Motor neuron (in vitro differentiated cells): ENCODE data around the gene GLI3. TPM values are rescaled to one million over a fixed set of nuclear protein-coding genes. Genes with fewer than 3 reads are reported as not detected.

ENCODE experiments used
- ATAC-seq, 8 experiments: fragments of 200-7000 bp; cut with Tn5 transposase; replicated peaks in 6 of 8; 2 replicates each; pipeline ENCODE4 v1.8.0; 2021; ENCODE audit warnings: mild to moderate bottlenecking in 8 of 8, moderate library complexity in 8 of 8
- H3K27ac ChIP-seq, 2 donors: fragments of 250-450 bp; sonication (Bioruptor Pico); 2 replicates each; pipeline ENCODE4 v1.9.0; 2021; ENCODE audit warnings: antibody characterized with exemption in 2 of 2, mild to moderate bottlenecking in 2 of 2, moderate library complexity in 1 of 2
- H3K4me1 ChIP-seq, 2 donors: fragments of 250-450 bp; sonication (Bioruptor Pico); replicated peaks in 1 of 2; 2 replicates each; pipeline ENCODE4 v1.6.1; 2021; ENCODE audit warnings: antibody characterized with exemption in 2 of 2, mild to moderate bottlenecking in 2 of 2, moderate library complexity in 1 of 2
- H3K4me3 ChIP-seq, 5 donors: fragments of 250-450 bp; sonication (Bioruptor Pico); 2 replicates each; pipeline ENCODE4 v1.9.0; 2021; ENCODE audit warnings: antibody characterized with exemption in 5 of 5, mild to moderate bottlenecking in 5 of 5, moderate library complexity in 4 of 5
- WGBS, 10 experiments: fragments of 450-650 bp; shearing (Covaris generic); methylation state at CpG; one replicate each; pipeline ENCODE4 v1.0.0; 2022; 5-methylcytosine and 5-hydroxymethylcytosine counted together
- in situ Hi-C, 9 experiments: fragments of 400-800 bp; cut with MboI; loops; one replicate each; pipeline ENCODE4 v1.15.0; 2021; ENCODE audit warnings: low sequenced_read_pairs in 9 of 9, low pct_unique_long_range_greater_than_20kb in 2 of 9; ENCODE audit not compliant: unreplicated experiment in 9 of 9
- total RNA-seq, 8 experiments: library from RNA; unstranded; fragments of 300-600 nt; gene quantifications; 2 replicates each; pipeline versions ENCODE4 v1.2.3 to v1.2.4, GENCODE V29; 2022

GLI3 gene
- total RNA-seq, 8 experiments from 2014 or later = 0.38 to 14.2 (median 4.7) TPM

DNA sequence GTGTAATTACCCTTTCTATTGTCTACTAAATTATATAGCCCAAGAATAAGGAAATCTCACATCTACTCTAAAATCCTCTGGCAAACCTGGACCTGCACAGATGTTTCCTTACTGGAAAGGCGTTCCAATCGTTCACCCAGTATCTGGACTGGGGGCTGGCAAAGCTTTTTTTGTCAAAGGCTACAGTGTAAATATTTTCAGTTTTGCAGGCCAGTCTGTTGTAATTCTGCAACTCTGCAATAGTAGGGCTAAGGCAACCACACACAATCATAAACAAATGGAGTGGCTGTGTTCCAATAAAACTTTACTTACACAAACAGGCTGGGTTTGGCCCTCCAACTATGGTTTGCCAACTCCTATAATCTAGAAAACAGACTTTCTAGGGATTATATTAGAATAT, 56.2 kb downstream of the GLI3 start:
- in situ Hi-C loops = no loop called here
- no peak for ATAC-seq
- 83 to 100% (median 95%) methylated on average over 1 to 2 of the region's 2 CpGs; no CpG with 5 or more reads in 6 of the 10 experiments for WGBS, 10 experiments
- Histone ChIP-seq H3K4me1 (no peaks in the 10 kb centered on the region), H3K27ac (no peak overlapping the region), H3K4me3 (no peak overlapping the region)

DNA sequence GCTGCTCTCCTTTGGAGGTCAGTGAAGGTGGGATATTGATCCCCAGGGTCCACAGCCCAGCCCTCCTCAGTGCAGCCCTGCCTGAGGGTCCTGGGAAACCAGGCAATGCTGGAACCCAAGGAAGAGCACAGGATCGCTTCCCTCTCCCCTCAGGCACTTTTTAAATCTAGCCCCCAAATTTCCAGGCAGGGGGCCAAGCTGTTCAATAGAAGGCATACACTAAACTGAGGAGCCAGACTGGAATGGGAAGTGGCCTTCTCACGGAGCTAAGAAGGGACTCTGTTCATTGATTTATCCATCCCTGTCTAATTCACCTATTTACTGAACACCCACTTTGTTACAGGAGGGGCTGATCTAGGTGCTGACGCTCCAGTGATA, 60.3 kb downstream of the GLI3 start:
- ATAC-seq = peak in 1 of 8 experiments; percentile 17
- H3K27ac ChIP-seq = no peak overlapping the region
- in situ Hi-C loops = no loop called here
- 79 to 100% methylated on average over 1 to 2 of the region's 3 CpGs; no CpG with 5 or more reads in 8 of the 10 experiments for WGBS, 10 experiments
- H3K4me3 ChIP-seq = no peak overlapping the region
- H3K4me1 ChIP-seq = peaks cover 5 to 15% of the 10 kb centered on the region in 2 donors

DNA sequence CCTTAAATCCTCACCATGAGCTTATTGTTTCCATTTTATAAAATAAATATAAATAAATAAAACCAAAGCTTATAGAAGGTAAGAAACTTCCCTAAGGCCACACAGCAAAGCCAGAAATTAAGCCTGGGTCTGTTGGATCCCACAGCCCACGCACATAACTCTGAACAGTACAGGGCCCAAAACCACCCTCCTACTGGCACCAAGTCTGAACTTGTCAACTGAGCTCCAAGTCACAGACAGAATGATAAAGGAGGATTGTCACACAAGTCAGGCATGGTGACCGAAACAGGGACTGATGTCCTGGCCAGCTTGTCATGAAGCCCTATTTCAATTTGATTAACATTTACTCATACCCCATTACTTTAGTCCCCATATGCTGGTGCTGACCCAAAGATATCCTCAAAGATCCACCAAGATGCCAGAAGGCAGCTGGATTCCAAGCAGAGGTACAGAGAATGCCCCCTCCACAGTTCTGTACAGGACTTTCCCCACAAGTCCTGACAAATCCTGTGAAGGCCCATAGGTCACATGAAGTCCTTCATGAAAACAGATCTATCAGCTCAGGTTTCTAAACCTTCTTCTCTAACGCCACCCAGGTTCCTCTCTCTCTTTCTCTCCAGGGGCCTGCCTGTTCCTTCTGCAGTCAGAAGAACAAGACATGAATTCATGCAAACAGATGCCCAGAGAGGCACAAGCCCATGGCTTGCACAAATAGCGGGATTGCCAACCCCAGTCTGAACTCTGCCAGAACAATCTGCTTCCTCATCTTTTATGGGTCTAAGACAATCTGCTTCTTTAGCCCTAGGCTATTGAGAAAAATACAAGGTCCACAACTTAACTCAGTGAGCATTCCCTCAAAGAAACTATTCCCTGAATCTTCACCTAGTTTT, 60.9 kb downstream of the GLI3 start:
- Histone ChIP-seq H3K27ac (no peak overlapping the region), H3K4me3 (no peak overlapping the region), H3K4me1 (peaks cover 5 to 15% of the 10 kb centered on the region in 2 donors)
- 60 to 100% (median 95%) methylated on average over 1 to 4 of the region's 4 CpGs; no CpG with 5 or more reads in 2 of the 10 experiments for WGBS, 10 experiments
- in situ Hi-C loops = no loop called here
- ATAC-seq = peak in 3 of 8 experiments; percentile 63 to 97 (median 72)

DNA sequence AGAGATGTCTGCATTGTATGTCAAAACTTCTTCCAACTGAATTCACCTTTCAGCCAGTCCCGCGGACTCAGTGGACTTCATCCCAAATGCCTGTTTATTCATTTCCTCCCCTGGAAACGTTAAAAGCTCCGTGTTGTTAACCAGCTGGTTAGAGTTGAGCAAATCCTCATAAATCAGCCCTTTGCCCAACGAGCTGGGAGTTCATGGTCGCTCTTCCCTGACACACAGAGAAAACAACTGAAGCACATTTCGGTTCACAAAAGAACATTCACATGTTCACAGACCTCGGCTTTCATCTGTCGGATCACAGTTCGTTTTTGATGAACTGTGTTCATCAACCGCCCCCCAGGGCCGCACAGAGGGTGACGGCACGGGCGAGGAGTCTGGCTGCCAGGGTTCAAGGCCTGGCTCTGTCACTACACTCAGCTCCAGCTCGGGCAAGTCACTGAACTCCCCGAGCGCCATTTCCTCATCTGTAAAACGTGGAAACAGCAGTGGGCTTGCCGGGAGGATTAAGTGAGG, 62.6 kb downstream of the GLI3 start:
- Histone ChIP-seq H3K4me1 (peaks cover 5 to 15% of the 10 kb centered on the region in 2 donors), H3K27ac (no peak overlapping the region), H3K4me3 (peak overlapping the region in 2 of 5 donors; percentile 5)
- ATAC-seq = peak in 5 of 8 experiments; percentile 91 to 95 (median 94)
- in situ Hi-C loops = no loop called here
- 4 to 74% (median 15%) methylated on average over 1 to 16 of the region's 20 CpGs; no CpG with 5 or more reads in 1 of the 10 experiments for WGBS, 10 experiments

DNA sequence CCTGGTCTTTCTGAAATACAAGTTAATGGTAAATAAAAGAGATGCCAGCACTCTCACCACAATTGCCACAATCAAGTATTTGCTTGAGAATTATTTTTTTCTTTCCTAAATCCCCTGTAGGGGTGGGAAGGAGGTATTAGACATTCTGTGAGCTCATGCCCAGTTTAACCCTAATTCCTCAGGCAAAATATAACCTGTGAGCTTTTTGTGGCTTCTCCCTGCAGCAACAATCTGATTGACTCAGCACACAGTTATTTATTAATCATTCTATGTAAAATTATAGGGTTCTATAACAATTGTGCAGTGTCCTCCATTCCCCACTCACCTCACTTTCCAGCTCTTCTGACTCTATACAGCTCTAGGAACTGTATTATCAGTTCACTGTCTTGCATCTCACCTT, 66.3 kb downstream of the GLI3 start:
- no peak overlapping the region for H3K4me3 ChIP-seq
- H3K4me1 ChIP-seq = peaks cover 5 to 15% of the 10 kb centered on the region in 2 donors
- in situ Hi-C loops = no loop called here
- no peak overlapping the region for H3K27ac ChIP-seq
- no peak for ATAC-seq

DNA sequence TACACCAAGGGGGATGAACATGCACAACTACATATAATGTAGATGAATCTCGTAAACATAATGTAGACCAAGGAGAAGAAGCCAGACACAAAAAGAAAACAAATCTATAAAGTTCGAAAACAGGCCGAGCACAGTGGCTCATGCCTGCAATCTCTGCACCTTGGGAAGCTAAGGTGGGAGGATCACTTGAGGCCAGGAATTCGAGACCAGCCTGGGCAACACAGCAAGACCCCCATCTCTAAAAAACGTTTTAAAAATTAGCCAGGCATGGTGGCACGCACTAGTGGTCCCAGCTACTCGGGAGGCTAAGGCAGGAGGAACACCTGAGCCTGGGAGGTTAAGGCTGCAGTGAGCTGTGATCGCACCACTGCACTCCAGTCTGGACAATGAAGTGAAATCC, 68.5 kb downstream of the GLI3 start:
- Histone ChIP-seq H3K27ac (no peak overlapping the region), H3K4me1 (peaks cover 0 to under 1% of the 10 kb centered on the region in 2 donors), H3K4me3 (no peak overlapping the region)
- in situ Hi-C loops = no loop called here
- no peak for ATAC-seq
- WGBS, 10 experiments = 80 to 100% (median 97%) methylated on average over 1 to 7 of the region's 8 CpGs; no CpG with 5 or more reads in 1 of the 10 experiments

DNA sequence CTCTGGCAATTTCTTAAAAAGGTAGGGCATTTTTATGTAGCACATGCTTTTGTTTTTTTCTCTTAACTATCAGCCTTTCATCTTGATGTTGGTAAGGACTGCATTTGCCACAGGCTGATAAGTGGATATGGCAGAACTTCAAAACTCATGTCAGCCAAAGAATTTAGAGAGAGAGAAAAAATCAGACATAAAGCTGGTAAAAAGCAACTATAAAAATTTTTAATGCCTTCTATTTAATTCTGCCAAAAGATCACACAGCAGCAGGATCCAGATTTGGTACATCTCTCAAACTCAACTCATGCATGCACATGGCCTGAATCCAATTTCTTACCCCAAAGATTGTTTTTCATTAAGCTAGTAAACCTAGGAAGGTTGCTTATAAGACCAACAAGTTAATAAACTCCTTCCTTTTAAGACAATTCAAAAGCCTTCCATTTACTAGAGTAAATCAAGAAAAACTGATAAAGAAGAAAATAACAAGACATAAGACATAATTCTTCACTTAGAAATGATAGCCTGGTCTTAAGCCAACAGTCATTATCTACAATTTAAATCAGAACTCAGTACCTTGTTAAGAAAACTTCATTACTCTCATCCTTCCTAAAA, 69.3 kb downstream of the GLI3 start:
- no peak for ATAC-seq
- H3K4me1 ChIP-seq = no peaks in the 10 kb centered on the region
- no peak overlapping the region for H3K4me3 ChIP-seq
- in situ Hi-C loops = no loop called here
- H3K27ac ChIP-seq = no peak overlapping the region

DNA sequence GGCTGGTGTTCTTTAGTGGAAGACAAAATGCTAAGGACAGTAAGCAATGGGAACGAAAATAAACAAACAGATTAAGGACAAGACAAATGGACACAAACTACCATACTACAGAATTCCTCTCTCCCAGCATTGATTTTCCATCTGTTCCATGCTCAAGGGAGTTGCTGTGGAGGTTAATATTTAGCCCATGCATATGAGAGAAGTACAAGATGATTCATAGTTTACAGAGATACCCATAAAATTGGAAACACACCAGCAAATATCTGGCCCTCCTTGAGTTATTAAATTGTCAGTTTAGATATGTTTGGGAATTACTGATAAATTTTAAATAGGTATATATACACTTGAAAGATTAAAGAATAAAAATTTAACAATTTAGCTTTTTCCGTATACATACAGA, 69.8 kb downstream of the GLI3 start:
- H3K4me3 ChIP-seq = no peak overlapping the region
- in situ Hi-C loops = no loop called here
- 68 to 100% (median 93%) methylated on average over 1 to 2 of the region's 2 CpGs; no CpG with 5 or more reads in 1 of the 10 experiments for WGBS, 10 experiments
- peak in 1 of 8 experiments; percentile 41 for ATAC-seq
- no peak overlapping the region for H3K27ac ChIP-seq
- H3K4me1 ChIP-seq = no peaks in the 10 kb centered on the region

DNA sequence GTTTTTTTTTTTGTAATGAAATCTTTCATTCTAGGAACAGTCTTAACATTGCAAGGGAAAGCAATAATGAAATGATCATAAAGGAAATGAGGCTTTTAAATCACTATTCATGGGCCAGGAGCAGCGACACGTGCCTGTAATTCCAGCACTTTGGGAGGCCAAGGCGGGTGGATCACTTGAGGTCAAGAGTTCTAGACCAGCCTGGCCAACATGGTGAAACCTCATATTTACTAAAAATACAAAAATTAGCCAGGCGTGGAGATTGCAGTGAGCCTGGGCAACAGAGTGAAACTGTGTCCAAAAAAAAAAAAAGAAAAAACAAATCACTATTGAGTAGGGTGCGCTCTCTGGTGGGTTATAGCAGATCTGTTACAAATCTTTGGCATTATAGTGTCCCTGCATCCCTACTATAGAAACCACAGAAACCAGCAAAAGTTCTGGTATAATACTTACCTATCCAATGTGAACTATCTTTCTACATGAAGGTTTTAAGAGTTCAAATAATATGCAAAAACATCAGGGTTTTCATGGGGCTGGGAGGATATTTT, 72.1 kb downstream of the GLI3 start:
- 74 to 100% (median 93%) methylated on average over 1 to 5 of the region's 5 CpGs for WGBS, 10 experiments
- H3K4me1 ChIP-seq = no peaks in the 10 kb centered on the region
- no peak for ATAC-seq
- in situ Hi-C loops = no loop called here
- H3K4me3 ChIP-seq = no peak overlapping the region
- H3K27ac ChIP-seq = no peak overlapping the region

DNA sequence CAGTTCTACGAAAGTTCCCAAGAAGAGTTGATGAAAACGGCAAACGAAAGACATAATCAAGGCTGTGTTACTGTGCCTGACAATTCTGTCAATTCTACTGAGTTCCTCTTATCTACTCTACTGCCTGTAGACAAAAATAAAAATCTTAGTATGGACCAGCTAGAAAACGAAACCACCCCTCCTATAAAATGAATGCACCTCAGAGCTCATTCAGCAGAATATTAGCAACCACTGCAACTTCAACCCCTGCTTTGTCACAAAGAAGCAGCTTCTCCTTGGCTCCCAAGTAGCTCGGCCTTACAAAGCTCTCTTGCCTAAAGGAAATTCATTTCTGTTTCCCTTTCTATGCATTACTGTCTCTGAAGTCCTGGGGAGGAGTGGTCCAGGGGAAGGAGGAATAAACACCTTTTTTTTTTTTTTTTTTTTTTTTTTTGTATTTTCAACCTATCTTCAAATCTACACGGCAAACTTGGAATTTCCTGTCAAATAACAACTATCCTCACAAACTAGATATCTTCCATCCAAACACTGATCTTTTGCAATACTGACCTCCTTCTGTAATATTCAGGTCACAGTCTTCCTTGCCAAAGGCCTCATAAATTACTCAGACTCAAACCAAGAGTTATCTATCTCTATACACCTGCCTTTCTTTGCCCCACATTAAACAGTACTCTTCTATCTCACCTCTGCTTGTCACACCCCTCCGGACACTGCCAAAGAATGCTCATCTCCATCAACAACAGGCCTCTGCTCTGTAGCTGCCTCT, 74.3 kb downstream of the GLI3 start:
- in situ Hi-C loops = no loop called here
- 65 to 100% (median 93%) methylated on average over 1 to 7 of the region's 7 CpGs for WGBS, 10 experiments
- H3K4me1 ChIP-seq = no peaks in the 10 kb centered on the region
- no peak for ATAC-seq
- no peak overlapping the region for H3K4me3 ChIP-seq
- H3K27ac ChIP-seq = no peak overlapping the region

DNA sequence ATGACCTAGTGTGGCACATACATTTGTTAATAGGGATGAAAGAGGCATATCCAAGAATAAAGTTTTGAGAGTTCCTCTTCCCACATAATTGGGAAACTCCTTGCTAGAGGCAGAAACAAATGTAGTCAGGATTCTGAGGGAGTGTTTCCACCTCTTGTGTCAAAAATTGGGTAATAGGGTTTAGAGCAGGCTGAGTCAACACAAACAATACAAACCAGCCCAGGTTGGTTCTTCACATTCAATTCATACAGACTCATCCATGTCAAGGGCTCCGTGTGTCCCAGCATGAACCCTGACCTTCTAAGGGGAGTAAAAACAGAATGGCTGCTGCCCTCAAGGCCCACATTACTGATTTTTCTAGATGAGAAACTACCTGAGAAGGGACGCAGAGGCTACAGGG, 75.3 kb downstream of the GLI3 start:
- H3K4me3 ChIP-seq = no peak overlapping the region
- no peaks in the 10 kb centered on the region for H3K4me1 ChIP-seq
- WGBS, 10 experiments = 50 to 100% (median 90%) methylated on average over 1 to 2 of the region's 2 CpGs; no CpG with 5 or more reads in 4 of the 10 experiments
- no peak overlapping the region for H3K27ac ChIP-seq
- peak in 1 of 8 experiments; percentile 28 for ATAC-seq
- in situ Hi-C loops = no loop called here

DNA sequence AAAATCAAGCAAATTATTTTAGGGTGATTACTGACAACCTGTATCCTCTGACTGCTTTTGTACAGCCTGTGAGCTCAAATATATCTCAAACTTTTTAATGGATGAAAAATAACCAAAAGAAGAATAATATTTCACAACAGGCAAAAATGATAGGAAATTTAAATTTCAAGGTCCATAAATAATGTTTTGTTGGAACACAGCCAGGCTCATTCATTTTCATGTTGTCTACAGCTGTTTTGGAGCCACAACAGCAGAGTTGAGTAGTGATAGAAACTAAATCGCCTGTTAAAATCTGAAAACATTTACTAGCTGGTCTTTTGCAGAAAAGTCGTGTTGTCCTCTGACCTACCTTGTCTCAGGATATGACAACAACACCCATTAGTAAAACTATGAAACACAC, 75.9 kb downstream of the GLI3 start:
- Histone ChIP-seq H3K4me3 (no peak overlapping the region), H3K27ac (no peak overlapping the region), H3K4me1 (peaks cover 4 to 5% of the 10 kb centered on the region in 2 donors)
- 0 to 100% (median 12%) methylated on average over 2 of the region's 2 CpGs; no CpG with 5 or more reads in 3 of the 10 experiments for WGBS, 10 experiments
- in situ Hi-C loops = no loop called here
- no peak for ATAC-seq
